Measurements from ENCODE around the gene ADCK1. TPM values are rescaled to one million over a fixed set of nuclear protein-coding genes. Genes with fewer than 3 reads are reported as not detected.
A peak's percentile ranks its signal among the peaks of the same experiment; 100 is the strongest.

Gene ADCK1
- total and polyA plus RNA-seq, 2 of the 13 experiments (the other 11 are each of a cell fraction or from before 2014, with no cell fraction given), result 3.9 to 6.3 TPM

- TF ChIP-seq, protein P1, sequence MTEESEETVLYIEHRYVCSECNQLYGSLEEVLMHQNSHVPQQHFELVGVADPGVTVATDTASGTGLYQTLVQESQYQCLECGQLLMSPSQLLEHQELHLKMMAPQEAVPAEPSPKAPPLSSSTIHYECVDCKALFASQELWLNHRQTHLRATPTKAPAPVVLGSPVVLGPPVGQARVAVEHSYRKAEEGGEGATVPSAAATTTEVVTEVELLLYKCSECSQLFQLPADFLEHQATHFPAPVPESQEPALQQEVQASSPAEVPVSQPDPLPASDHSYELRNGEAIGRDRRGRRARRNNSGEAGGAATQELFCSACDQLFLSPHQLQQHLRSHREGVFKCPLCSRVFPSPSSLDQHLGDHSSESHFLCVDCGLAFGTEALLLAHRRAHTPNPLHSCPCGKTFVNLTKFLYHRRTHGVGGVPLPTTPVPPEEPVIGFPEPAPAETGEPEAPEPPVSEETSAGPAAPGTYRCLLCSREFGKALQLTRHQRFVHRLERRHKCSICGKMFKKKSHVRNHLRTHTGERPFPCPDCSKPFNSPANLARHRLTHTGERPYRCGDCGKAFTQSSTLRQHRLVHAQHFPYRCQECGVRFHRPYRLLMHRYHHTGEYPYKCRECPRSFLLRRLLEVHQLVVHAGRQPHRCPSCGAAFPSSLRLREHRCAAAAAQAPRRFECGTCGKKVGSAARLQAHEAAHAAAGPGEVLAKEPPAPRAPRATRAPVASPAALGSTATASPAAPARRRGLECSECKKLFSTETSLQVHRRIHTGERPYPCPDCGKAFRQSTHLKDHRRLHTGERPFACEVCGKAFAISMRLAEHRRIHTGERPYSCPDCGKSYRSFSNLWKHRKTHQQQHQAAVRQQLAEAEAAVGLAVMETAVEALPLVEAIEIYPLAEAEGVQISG (CRISPR knock-in tag; IDR thresholded peaks at IDR 0.05), result no peak
- TF ChIP-seq, protein P2, sequence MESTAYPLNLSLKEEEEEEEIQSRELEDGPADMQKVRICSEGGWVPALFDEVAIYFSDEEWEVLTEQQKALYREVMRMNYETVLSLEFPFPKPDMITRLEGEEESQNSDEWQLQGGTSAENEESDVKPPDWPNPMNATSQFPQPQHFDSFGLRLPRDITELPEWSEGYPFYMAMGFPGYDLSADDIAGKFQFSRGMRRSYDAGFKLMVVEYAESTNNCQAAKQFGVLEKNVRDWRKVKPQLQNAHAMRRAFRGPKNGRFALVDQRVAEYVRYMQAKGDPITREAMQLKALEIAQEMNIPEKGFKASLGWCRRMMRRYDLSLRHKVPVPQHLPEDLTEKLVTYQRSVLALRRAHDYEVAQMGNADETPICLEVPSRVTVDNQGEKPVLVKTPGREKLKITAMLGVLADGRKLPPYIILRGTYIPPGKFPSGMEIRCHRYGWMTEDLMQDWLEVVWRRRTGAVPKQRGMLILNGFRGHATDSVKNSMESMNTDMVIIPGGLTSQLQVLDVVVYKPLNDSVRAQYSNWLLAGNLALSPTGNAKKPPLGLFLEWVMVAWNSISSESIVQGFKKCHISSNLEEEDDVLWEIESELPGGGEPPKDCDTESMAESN (CRISPR knock-in tag; conservative IDR thresholded peaks at IDR 0.05), result no peak
- no peak for TF ChIP-seq ZNF225 (CRISPR knock-in tag; IDR thresholded peaks at IDR 0.05)
These were observed 70.7 kb downstream of the ADCK1 start (continued) for GRCh38 chr14:77870646-77871045.

GRCh38 chr14:77872152-77872551 is 72.2 kb downstream of the ADCK1 start:
- 100% methylated on average over 4 of the region's 8 CpGs for WGBS (ENCODE audit: low lambda C conversion rate)
- Histone ChIP-seq H3K9me3 (ENCODE audit: low read length) (no peaks in the 10 kb centered on the region), H3K36me3 (replicated peaks in 1 of 2; ENCODE audit: control insufficient read depth in 1 of 2, insufficient read depth in 2 of 2, low read length in 2 of 2) (no peaks in the 10 kb centered on the region), H3K4me3 (replicated peaks in 1 of 3; ENCODE audit: insufficient read depth in 1 of 3, low read depth in 2 of 3, low read length in 3 of 3) (no peak overlapping the region), H3K79me2 (ENCODE audit: insufficient read depth, low read length) (no peaks in the 10 kb centered on the region), H3K27ac (ENCODE audit: extremely low read length, insufficient read depth, low read length) (no peak overlapping the region), H3K4me1 (ENCODE audit: insufficient read depth, low read length) (no peaks in the 10 kb centered on the region), H2AFZ (ENCODE audit: low read length) (no peak overlapping the region), H3K27me3 (ENCODE audit: control insufficient read depth in 1 of 2, insufficient read depth in 2 of 2, low read length in 2 of 2) (no peaks in the 10 kb centered on the region), H3K9ac (ENCODE audit: insufficient read depth, low read depth, low read length) (no peak overlapping the region), H4K20me1 (ENCODE audit: insufficient read depth, low read length) (no peaks in the 10 kb centered on the region), H3K4me2 (ENCODE audit: low read depth, low read length) (no peak overlapping the region)
- no TSS peak for BruUV-seq (replicated peaks)
- intact Hi-C loops (cut with micrococcal nuclease; ENCODE audit: unreplicated experiment) (no loop called here), in situ Hi-C loops (cut with HindIII; ENCODE audit: extremely low pct_ligation_motif_present, low pct_unique_long_range_greater_than_20kb) (loop anchor here (25.0 kb wide), 1 partner anchor 715 kb away; no protein-coding TSS in a partner anchor)
- TF ChIP-seq ZNF7 (CRISPR knock-in tag; IDR thresholded peaks at IDR 0.05), result no peak
- TF ChIP-seq RBM22 (optimal IDR thresholded peaks at IDR 0.05; ENCODE audit: low read length), result no peak
- peak; percentile 53 for TF ChIP-seq ZNF768 (CRISPR knock-in tag; IDR thresholded peaks at IDR 0.05)
- TF ChIP-seq ZNF788 (CRISPR knock-in tag; IDR thresholded peaks at IDR 0.05; ENCODE audit: borderline replicate concordance), result no peak
- TF ChIP-seq ZNF407 (CRISPR knock-in tag; IDR thresholded peaks at IDR 0.05; ENCODE audit: not compliant biosample characterization), result no peak
- ChIA-PET POLR2A (no interaction called here), CTCF (ENCODE audit: low intra/inter-chr PET ratio, low total read pairs) (no interaction called here)
- no peak for DNase-seq (ENCODE audit: low spot score)
- no peak for ATAC-seq
- no peak for FAIRE-seq

Data from HepG2 (cell line).